ENCODE data around the gene C1QTNF6. TPM values are rescaled to one million over a fixed set of nuclear protein-coding genes. Genes with fewer than 3 reads are reported as not detected.

Gene C1QTNF6
- total RNA-seq, 1 donor from 2014 or later: 7.7 TPM

DNA sequence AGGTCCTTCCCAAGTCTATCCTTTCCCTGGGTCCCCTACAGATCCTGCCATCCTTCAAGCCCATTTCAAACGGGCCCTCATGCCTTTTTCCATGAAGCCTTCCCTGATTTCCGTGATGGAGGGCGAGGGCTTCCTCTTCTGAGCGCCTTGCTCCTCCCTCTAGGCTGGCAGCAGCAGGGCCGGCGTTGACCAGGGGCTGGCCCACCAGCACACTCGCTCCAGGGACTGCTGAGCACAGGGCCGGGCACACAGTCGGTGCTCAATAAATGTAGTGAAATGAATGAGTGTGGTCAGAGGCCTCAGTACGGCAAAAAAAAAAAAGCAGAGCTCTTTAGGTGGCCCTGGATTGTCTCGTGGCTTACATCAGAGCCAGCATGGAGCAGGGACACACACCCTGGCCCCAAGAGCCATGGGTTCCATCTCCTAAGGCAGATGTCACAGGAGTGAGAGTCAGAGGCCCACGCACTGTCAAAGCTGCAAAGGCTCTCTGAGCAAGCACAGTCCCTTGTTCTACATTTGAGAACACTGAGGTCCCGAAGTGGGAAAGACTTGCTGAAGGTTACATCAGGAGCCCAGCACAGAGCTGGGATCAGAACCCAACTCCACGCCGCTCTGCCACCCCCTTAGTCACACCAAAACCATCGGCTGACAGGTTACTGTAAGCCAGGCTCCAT, 41.4 kb downstream of the C1QTNF6 start:
- intact Hi-C loops (cut with micrococcal nuclease): no loop called here

DNA sequence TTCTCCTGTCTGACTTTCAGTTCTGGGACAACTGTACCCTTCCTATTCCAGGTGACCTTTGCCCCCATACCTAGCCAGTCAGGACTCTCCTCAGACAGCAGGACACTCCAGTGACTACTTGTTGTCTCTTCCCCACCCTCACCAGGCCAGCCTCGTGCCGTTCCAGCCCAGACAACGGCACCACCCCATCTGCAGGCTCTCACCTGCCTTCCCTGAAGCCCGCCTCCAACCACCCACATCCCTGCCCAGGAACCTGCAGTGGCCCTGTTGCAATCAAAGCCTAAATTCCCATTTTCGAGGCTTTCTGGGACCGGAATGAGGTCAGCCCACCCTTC, 42.0 kb downstream of the C1QTNF6 start:
- intact Hi-C loops (cut with micrococcal nuclease): no loop called here

DNA sequence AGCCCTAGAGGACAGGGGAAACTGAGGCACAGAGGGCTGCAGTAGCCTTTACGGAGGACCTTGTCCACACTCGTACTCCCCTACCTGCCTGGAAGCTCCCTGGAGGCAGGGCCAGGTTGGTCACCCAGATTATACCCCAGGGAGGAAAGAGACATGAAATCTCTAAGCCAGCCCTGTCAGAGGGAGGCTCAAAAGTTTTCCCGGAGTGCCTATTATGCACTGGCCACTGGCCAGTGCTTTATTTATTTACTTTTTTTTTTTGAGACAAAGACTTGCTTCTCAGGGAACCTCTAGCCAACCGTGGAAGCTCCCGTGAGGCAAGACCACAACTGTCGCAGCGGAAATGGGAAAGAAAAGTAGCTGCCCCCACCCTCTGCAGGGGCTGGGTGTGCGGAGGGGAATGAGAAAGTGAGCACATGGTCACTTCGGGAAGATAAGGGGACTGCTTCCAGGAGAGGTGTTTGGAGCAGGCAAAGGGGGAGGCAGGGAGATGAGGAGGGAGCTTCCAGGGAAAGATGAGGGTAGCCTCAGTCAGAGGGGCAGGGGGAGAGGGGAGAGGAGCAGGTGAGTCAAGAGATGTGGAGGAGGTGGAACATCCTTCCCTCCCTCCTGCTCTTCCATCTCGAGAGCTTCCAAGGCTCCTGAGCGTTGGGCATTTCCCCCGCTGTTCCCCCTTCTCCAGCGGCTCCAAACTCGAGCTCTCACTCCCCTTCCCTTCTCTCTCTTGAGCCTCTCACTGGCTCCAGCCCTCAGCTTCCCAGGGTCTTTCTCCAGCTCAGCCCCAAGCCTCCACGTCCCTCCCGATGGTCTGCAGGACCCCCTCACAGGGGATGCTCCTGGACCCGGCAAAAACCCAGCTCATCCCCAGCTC, 42.6 kb downstream of the C1QTNF6 start:
- intact Hi-C loops (cut with micrococcal nuclease): no loop called here

DNA sequence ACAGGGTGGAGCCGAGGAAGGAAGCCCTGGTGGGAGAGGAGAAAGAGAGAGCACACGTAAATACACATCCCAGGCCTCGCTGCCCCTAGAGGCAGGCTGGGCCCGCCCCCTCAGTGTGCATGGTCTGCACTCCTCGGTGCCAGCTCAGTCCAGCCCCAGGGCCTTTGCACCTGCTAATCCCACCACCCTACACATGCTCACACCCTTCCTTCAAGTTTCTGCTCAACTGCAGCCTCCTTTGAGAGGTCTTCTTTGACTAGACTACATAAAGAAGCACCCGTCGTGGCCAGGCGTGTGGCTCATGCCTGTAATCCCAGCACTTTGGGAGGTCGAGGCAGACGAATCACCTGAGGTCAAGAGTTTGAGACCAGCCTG, 43.9 kb downstream of the C1QTNF6 start:
- intact Hi-C loops (cut with micrococcal nuclease): no loop called here

DNA sequence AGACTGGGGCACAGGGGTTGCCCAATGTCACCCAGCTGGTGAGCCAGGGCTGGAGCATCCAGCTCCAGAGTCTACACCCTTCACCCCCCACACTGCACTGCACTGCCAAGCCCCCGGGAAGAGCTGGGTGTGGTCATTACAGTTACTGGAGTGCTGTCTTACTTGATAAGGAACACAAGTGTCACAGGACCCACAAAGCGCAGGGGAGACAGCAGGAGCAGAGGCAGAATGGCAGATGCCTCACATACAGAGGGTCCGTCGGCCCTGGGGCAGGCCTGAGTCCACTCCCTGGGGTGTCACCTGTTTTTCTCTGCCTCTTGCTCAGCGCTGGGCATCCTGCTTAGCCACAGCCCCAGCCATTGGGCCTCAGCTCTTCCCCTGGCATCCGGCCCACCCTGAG, 46.1 kb downstream of the C1QTNF6 start:
- intact Hi-C loops (cut with micrococcal nuclease): no loop called here

DNA sequence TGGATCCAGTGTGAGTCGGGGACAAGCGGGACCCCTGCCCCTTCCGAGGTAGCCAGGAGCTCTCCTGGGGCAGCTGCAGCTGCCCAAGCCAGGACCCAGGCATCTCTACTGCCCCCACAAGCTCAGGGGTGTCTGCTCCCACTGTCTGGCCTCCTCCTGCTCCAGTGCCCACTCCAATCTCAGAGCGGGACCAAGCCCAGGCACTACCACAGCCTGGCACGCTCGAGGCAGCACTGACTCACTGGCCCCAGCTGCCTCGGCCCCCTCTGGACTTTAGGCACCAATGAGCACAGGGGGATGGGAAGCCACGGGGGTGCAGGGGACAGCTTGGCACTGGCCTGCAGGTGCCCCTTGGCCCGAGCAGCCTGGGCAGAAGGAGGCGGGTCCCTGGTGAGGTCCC, 46.6 kb downstream of the C1QTNF6 start:
- intact Hi-C loops (cut with micrococcal nuclease): no loop called here

DNA sequence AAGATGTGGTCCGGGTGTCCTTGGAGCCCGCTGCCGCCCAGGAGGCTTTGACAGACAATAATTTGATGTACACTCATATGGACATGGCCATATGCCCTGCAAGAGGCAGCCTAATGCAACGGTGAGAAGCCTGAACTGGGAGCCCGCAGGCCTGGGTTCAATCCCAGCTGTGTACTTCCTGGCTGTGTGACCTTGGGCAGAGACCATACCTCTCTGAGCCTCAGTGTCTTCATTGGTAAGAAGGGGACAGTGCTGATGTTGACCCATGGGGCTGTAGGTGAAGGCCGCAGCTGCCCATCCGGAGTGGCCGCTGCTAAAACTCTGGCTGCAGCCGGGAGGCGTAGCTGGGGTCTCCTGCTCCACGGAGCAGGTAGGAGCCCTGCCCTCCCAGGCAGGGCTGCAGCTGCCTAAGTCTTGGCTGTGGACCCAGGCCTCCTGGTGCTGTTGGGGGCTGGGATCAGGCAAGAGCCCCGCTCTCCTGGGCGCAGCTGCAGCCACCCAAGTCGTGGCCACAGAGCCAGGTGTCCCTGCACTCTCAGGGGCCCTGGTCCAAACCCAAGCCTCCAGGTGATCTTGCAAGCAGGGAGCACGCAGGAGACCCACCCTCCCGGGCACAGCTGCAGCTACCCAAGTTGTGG, 47.2 kb downstream of the C1QTNF6 start:
- intact Hi-C loops (cut with micrococcal nuclease): no loop called here

DNA sequence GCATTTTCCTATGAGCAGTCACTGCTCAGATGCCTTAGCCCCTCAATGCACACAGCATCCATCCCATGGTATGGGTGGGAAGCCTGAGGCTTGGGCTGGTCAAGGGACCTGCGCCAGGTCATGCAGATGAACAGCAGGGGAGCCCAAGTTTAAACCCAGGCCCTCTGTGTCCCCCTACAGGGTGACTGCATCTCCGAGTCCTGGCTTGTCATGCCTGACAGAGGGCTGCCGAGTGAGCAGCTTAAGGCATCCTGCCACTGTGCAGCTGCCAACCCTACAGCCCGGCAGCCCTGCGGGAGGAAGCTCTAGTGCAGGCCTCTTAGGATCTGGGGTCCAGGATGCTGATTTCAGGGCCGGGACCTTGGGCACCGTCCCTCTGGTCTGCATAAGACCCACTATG, 48.3 kb downstream of the C1QTNF6 start:
- intact Hi-C loops (cut with micrococcal nuclease): no loop called here

DNA sequence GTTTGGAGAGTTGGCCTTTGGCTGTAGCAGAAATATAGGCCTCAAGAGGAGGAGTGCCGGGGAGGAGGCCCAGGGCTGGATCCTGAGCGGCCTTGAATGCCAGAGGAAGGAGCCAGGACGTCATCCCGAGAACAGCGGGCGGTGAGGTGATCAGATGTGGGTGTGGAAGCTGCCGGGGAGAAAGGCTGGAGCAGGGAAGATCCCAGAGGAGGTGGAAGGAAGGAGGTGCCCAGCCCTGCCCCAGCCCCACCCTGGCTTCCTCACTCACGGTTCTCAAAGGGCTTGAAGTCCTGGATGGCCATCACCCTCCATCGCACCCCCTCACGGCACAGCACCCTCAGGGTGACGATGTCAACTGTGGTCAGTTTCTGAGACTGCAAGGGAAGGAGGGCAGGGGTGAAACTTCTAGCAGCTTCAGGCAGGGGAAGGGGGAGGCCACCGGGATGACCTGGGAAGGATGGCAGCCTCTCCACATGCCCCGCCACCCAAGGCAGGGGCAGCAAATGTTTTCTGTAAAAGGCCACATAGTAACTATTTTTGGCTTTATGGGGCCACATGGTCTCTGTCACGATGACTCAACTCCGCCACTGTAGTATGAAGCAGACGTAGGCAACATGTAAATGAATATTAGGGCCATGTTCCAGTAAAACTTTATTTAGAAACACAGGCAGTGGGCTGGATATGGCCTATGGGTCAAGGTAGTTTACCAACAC, 49.0 kb downstream of the C1QTNF6 start:
- intact Hi-C loops (cut with micrococcal nuclease): no loop called here

DNA sequence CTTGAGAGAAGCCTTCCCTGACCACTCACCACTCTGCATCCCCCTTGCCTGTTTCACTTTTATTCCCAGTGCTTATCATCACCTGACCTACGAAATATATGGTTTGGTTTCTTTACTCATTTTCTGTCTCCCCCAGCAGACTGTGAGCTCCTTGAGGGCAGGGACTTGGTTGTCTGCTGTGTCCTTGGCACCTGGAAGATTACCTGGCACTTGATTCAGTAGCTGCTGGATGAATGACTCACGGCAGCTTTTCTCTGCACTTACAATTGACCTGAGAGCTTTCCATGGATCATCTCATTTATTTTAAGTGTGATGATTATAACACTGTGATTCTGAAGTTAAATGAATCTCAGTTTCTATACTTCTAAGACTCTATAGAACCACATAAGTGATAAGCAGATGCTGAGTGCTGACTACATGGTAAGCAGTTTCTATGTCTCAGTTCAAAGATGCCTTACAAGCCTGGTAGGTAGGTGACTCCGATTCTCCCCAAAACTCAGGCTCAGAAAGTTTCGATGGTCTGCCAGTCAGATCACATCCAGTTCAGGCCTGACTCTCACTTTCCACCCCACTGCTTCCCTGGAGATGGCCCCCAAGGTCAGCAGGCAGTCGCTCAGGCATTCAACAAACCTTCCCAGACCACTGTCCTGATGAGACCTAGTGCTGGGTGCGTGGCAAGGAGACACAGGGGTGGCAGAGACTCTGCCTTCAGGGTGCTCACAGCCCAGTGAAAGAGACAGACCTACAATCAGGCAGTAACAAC, 50.0 kb downstream of the C1QTNF6 start:
- intact Hi-C loops (cut with micrococcal nuclease): no loop called here

DNA sequence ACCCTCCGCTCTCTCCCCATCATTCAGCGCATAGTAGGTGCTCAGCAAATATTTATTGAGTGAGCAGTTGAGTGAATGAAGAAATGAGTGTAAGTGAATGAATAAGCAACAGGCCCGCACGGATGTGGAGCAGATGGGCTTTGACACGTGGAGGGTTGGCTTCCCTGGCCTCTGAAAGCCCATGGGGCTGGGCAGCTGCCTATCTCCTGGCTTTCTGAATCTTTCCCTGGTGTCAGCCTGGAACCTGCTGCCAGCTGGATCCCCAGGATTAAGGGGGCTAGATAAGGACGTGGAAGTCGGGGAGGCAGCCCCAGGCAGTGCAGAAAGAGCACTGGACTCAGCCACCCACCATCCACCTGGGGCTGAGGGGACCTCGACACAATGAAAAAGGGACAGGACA, 50.9 kb downstream of the C1QTNF6 start:
- intact Hi-C loops (cut with micrococcal nuclease): no loop called here

DNA sequence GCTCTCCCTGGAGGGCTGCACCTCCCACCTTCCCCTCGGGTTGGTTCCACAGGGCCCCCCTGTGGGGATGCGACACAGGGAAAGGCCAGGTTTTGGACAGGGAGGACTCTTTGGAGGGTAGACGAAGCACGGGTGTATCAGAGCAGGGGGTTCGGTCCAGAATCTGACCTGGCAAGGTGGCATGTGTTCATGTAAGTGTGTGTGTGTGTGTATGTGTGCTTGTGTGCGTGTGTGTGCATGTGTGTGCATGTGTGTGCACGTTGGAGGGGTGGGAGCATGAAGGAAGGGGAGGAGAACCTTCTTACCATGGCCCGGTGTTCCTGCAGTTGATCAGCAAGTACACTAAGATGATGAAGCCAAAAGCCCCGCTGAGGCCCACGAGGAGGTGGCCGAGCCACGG, 53.0 kb downstream of the C1QTNF6 start:
- intact Hi-C loops (cut with micrococcal nuclease): no loop called here

DNA sequence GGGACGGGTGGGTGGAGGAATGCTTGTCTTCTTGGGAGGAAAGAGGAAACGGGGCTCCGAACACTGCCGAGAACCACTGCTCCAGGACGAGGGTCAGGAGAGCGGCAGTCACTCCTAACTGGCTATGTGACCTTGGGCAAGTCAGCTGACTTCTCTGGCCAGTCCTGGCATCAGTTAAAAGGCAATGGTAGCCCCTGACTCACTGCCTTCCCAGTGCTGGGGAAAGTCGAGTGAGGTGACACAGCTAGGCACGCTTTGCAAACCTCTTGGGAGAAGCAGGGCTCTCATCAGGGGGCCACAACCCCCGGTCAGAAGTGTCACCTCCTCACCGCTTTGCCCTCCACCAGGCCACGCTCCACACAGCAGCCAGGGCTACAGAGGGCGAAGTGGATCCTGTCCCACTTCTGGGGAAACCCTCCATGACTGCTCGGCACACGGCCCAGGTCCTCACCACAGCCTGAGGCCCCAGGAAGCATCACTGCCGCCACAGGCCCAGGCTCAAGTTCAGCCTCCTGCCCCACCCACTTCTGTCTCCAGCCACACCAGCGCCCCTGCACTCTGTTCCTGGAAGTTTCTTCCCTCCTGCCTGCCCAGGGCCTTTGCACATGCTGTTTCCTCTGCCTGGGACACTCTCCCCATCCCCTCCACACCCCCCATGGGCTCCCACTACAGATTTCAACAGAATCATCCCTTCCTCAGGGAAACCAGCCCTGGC, 54.6 kb downstream of the C1QTNF6 start:
- intact Hi-C loops (cut with micrococcal nuclease): no loop called here

DNA sequence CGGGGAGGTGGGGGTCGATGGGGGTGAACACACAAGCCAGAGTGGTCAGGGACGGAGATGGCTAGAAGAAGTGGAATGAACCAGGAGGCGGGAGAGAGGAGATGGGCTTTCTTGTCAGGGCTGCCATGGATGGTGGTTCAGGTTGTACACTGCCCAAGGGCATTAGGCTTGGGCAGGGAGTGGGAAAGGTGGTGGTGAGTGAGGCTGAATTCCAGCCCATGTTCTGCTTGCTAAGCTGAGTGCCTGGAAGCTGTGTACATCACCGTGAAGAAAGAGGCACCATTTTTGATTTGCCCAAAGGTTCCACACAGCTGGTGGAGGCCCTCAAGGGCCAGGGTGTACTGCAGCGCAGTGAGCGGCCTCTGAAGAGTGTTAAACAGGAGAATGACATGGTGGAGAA, 55.3 kb downstream of the C1QTNF6 start:
- intact Hi-C loops (cut with micrococcal nuclease): no loop called here

Other genes with a start within 250 kb of the C1QTNF6 start
- 7.0 and 9.5 TPM in 2 replicates for gene TST, start 168.8 kb downstream of the C1QTNF6 start, total RNA-seq
- gene MPST, start 168.5 kb downstream of the C1QTNF6 start, total RNA-seq: 19.5 and 19.8 TPM in 2 replicates
- gene KCTD17, start 136.5 kb downstream of the C1QTNF6 start, total RNA-seq: 51.1 and 55.3 TPM in 2 replicates
- gene TMPRSS6, start 78.5 kb downstream of the C1QTNF6 start, total RNA-seq: 2.7 and 3.4 TPM in 2 replicates
- 269 and 282 TPM in 2 replicates for gene IL2RB, start 38.3 kb downstream of the C1QTNF6 start, total RNA-seq
- gene SSTR3, start 24.2 kb upstream of the C1QTNF6 start, total RNA-seq: 4.3 and 4.5 TPM in 2 replicates
- gene RAC2, start 56.0 kb upstream of the C1QTNF6 start, total RNA-seq: 978 and 990 TPM in 2 replicates
- gene CYTH4, start 94.3 kb upstream of the C1QTNF6 start, total RNA-seq: 148 and 160 TPM in 2 replicates
- 0.12 and 0.17 TPM in 2 replicates for gene ELFN2, start 239.2 kb upstream of the C1QTNF6 start, total RNA-seq